Urinary bladder (tissue), 4 donors: ENCODE measurements around the gene GAK. TPM values are rescaled to one million over a fixed set of nuclear protein-coding genes. Genes with fewer than 3 reads are reported as not detected.

ENCODE experiments used
- DNase-seq: peaks from one replicate; pipeline ENCODE4 v3.0.0-alpha.2; 2015; ENCODE audit errors: extremely low spot score
- H3K27ac ChIP-seq: one replicate; pipeline ENCODE4 v1.5.1; 2013; ENCODE audit warnings: low read depth, mild to moderate bottlenecking, moderate library complexity
- H3K36me3 ChIP-seq: one replicate; pipeline ENCODE4 v1.6.1; 2013; ENCODE audit warnings: mild to moderate bottlenecking, moderate library complexity; ENCODE audit not compliant: insufficient read depth
- H3K4me1 ChIP-seq: one replicate; pipeline ENCODE4 v1.6.1; 2013; ENCODE audit warnings: mild to moderate bottlenecking, moderate library complexity; ENCODE audit not compliant: insufficient read depth
- H3K4me3 ChIP-seq: one replicate; pipeline ENCODE4 v1.5.1; 2013; ENCODE audit warnings: low read depth, low read length
- WGBS: extraction: QIAGEN DNeasy Blood & Tissue Kit; methylation state at CpG from one replicate; pipeline ENCODE4 v1.1.7; 2013; 5-methylcytosine and 5-hydroxymethylcytosine counted together
- polyA plus RNA-seq: library from polyadenylated mRNA; stranded (reverse); fragments of 200-250 nt; gene quantifications from one replicate; pipeline ENCODE4 v1.2.3, GENCODE V29; 2013
- total RNA-seq: library from RNA; depleted of rRNA; stranded (reverse); fragments of >200 nt; gene quantifications from one replicate; pipeline ENCODE4 v1.2.3, GENCODE V29; 2014
- donor health status: healthy with polysubstance abuse.
- donor health status: healthy.

The GAK gene
- total and polyA plus RNA-seq, 2 donors, result 44.8 to 76.2 TPM

DNA sequence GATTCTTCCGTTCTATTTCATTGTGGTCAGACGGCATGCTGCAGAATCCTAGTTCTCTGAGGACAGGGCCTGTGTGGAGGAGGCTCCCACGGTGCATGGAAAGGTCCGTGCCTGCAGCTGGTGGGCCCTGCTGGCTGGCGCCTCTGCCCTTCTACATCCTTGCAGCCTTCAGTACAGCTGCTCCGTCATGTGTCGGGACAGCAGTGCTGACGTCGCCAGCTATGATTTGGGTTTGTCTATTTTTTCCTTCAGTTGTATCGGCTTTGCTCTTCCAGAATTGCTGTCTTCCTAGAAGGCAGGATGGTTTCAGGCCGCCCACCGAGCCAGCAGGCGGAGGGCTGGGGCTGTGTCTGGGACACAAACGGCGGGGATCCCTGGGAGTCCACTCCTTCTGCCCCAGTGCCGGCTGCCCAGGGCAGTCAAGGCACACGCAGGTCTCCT, 74.1 kb downstream of the GAK start:
- Histone ChIP-seq H3K27ac (no peak overlapping the region), H3K36me3 (peaks cover 3% of the 10 kb centered on the region), H3K4me3 (no peak overlapping the region), H3K4me1 (no peaks in the 10 kb centered on the region)
- WGBS, result 93% methylated on average over 17 of the region's 17 CpGs
- no peak for DNase-seq

DNA sequence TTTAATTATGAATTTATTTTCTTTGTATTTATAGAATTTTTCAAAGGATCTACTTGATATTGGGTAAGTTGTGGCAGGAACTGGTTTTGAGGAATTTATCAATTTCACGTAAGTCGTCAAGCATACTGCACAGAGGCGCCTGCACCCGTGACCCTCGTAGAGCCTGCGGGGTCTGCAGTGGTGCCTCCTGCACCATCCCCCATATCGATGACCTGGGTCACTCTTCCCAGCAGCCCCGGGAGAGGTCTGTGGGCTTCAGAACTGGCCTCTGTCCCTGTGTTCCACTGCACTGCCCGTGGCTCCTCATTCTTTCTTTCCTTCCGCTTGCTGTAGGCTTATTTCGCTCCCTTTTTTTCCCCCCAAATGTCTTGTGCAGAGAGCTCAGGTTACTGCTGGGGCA, 74.7 kb downstream of the GAK start:
- no peak for DNase-seq
- Histone ChIP-seq H3K4me1 (no peaks in the 10 kb centered on the region), H3K36me3 (peaks cover 3% of the 10 kb centered on the region), H3K4me3 (no peak overlapping the region), H3K27ac (no peak overlapping the region)
- WGBS, result 92% methylated on average over 11 of the region's 11 CpGs

DNA sequence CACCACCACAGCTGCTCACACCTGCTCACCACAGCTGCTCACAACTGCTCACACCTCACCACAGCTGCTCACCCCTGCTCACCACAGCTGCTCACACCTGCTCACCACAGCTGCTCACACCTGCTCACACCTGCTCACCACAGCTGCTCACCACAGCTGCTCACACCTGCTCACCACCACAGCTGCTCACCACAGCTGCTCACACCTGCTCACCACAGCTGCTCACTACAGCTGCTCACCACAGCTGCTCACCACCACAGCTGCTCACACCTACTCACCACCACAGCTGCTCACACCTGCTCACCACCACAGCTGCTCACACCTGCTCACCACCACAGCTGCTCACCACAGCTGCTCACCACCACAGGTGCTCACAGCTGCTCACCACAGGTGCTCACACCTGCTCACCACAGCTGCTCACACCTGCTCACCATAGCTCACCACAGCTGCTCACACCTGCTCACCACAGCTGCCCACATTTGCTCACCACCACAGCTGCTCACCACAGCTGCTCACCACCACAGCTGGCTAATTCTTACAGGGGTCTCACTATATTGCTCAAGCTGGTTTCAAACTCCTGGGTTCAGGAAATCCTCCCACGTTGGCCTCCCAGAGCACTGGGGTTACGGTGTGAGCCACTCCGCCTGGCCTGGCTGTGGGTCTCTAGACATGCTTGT, 75.8 kb downstream of the GAK start:
- no peaks in the 10 kb centered on the region for H3K4me1 ChIP-seq
- H3K36me3 ChIP-seq, result peaks cover 3% of the 10 kb centered on the region
- H3K27ac ChIP-seq, result no peak overlapping the region
- no peak overlapping the region for H3K4me3 ChIP-seq
- 92% methylated on average over 3 of the region's 3 CpGs for WGBS
- no peak for DNase-seq

DNA sequence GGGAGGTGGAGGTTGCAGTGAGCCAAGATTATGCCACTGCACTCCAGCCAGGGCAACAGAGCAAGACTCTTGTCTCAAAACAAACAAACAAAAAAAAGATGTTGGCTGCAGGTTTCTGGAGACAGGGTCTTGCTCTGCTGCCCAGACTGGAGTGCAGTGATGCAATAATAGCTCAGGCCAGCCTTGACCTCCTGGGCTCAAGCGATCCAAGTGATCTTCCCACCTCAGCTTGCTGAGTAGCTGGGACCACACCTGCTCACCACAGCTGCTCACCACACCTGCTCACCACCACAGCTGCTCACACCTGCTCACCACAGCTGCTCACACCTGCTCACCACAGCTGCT, 76.3 kb downstream of the GAK start:
- no peak for DNase-seq
- H3K36me3 ChIP-seq, result peaks cover 3% of the 10 kb centered on the region
- 0% methylated on average over 1 of the region's 1 CpG for WGBS

DNA sequence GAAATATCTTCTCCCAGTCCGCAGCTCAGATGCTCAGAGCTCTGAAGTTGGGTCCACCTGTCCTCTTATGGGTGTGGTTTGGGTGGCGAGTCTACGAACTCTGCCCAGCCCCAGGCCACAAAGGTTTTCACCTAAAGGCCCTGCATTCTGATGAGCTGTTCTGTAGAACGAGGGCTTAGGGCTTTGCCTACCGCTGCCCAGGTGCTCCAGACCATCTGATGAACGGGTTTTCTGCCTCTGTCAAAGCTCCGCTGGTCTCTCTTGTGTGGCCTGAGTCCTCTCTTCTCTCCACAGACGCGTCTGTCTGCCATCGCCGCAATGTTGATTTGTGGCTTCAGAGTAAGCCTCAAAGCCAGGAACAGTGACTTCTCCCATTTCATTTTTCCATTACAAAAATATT, 77.8 kb downstream of the GAK start:
- H3K4me3 ChIP-seq, result no peak overlapping the region
- no peak overlapping the region for H3K27ac ChIP-seq
- WGBS, result 87% methylated on average over 11 of the region's 11 CpGs
- no peaks in the 10 kb centered on the region for H3K4me1 ChIP-seq
- H3K36me3 ChIP-seq, result no peaks in the 10 kb centered on the region
- DNase-seq, result no peak

More for the DNA sequence above, 76.3 kb downstream of the GAK start:
- Histone ChIP-seq H3K4me3 (no peak overlapping the region), H3K27ac (no peak overlapping the region), H3K4me1 (no peaks in the 10 kb centered on the region)

DNA sequence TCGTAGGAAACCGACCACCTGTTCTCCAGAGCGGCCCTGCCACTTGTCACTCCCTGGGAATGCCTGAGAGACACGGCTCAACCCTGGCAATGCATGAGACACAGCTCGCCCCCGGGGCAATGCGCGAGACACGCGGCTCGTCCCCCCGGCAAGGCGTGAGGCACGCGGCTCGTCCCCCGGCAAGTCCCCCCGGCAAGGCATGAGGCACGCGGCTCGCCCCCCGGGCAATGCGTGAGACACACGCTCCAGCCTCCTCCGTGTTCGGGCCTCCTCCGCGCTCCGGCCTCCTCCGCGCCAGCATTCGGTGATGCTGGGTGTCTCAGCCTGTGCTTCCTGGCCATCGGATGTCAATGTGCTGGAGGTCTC, 78.7 kb downstream of the GAK start:
- DNase-seq, result no peak

DNA sequence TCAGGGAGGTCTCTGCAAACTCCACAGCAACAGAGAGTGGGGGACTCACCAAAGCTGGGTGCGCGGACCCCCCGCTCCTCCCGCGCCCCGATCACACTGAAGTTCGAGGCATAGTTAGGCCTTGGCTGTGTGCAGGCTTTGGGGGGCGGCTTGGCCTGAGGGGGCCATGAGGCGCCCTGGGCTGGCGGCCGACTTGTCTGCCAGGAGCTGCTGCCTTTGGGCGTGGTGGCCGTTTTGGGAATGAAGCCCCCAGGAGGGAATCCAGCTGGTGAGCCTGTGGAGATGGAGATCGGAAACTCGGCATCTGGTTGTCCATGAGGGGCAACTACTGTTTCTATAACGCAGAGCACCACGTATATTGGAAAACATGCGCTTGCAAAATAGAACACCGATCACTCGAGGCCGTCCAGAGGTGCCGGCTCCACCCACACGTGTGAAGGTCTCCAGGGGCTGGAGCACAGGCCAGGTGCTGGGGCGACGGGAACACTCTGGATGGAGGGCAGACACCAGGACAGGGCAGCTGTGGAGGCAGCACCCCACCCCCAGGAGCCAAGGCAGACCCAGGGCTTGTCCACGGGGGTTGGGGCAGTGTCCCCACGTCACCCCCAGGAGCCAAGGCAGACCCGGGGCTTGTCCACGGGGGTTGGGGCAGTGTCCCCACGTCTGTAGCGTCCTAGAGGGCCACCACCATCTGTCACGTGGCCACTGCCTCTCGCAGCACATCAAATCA, 80.2 kb downstream of the GAK start:
- no peaks in the 10 kb centered on the region for H3K4me1 ChIP-seq
- no peak overlapping the region for H3K4me3 ChIP-seq
- 93% methylated on average over 33 of the region's 33 CpGs for WGBS
- H3K27ac ChIP-seq, result no peak overlapping the region
- H3K36me3 ChIP-seq, result no peaks in the 10 kb centered on the region
- DNase-seq, result no peak

More for the DNA sequence above, 78.7 kb downstream of the GAK start:
- 92% methylated on average over 33 of the region's 33 CpGs for WGBS
- H3K4me1 ChIP-seq, result no peaks in the 10 kb centered on the region
- no peaks in the 10 kb centered on the region for H3K36me3 ChIP-seq
- no peak overlapping the region for H3K4me3 ChIP-seq
- no peak overlapping the region for H3K27ac ChIP-seq

DNA sequence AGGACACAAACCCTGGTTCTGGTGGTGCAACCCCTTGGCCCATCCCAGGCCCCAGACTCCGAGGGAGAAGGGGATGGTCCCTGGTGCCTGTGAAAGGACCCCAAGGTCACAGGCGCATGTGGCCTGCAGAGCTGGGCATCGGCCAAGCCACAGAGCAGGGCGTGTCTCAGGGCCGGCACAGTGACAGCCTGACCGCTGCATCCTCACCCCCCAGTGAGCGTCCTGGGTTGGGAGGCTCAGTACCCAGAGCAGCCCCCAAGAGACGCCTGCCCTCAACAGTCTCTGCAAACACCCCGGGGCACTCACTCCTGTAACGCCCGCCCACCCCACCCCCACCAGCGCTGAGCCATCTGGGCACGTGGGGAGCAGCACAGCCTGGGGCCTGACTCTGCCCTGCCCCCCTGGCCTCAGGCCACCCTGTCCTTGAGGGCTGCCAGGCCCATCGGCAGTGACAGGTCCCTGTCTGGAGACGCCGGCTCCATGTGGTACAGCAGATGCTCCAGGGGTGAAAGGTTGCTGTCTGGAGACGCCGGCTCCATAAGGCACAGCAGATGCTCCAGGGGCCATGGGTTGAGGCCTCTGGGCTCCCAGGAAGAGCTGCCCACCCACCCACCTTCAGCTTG, 81.7 kb downstream of the GAK start:
- WGBS, result 88% methylated on average over 18 of the region's 18 CpGs
- Histone ChIP-seq H3K27ac (no peak overlapping the region), H3K4me1 (no peaks in the 10 kb centered on the region), H3K4me3 (no peak overlapping the region), H3K36me3 (no peaks in the 10 kb centered on the region)
- no peak for DNase-seq

DNA sequence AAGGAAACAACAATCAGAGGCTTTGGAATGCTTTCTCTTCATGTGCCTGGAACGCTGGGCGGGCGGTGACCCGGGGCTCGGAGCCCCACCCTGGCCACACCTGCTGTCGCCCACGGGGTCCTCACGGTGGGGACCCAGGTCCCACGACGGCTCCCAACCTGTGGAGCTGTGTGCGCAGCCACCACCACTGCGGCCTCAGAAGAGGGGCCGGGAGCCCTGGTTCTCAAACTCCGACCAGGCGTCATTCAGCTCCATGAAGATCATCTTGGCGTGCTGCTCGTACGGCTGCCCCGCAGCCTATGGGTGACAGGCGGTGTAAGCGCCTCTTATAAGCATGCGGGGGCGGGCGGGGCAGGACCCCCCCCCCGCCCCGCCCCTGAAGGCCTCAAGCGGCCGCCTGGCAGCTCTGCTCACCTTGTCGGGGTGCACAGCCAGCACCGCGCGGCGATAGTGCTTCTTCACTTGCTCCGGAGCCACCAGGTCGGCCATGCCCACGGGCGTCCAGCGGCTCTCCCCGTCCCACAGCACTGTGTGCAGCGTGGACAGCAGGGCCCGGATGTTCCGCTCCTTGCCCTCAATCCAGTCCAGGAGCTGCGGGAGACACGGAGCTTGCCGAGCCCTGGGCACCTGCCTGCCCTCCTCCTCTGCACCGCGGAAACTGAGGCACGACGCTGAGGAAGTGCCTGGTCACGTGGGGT, 82.5 kb downstream of the GAK start:
- no peak overlapping the region for H3K27ac ChIP-seq
- H3K4me1 ChIP-seq, result no peaks in the 10 kb centered on the region
- H3K4me3 ChIP-seq, result no peak overlapping the region
- WGBS, result 93% methylated on average over 50 of the region's 50 CpGs
- DNase-seq, result no peak
- no peaks in the 10 kb centered on the region for H3K36me3 ChIP-seq

DNA sequence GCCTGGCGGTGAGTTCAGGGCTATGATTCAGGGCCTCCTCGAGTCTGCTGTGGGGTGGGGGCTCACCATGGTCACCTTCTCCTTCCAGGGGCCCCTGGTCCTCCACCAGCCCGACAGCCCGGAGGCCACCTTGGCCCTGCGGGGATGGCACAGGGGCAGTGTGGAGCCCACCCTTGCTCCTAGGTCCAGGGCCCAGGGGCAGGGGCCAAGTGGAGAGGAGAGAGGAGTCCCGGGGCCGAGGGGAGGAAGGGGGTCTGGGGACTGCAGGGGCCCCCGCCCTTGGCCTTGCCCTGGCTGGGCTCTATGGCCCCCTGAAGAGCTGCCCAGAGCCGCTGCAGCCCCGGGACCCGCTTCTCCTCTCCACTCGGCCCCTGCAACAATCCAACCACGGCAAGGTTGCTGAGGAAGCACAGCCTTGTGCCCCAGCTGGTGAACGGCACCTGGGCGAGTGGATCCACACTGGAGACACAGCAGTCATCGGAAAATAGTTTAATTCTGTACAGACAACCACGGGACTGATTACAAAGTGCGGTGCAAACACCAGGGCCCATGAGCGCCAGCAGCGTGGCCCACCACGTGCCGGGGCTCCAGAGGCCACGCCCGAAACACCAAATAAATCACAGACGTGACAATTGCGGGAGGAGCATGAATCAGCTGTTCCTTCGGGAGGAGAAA, 83.2 kb downstream of the GAK start:
- 84% methylated on average over 27 of the region's 27 CpGs for WGBS
- DNase-seq, result no peak
- no peaks in the 10 kb centered on the region for H3K4me1 ChIP-seq
- no peaks in the 10 kb centered on the region for H3K36me3 ChIP-seq
- H3K27ac ChIP-seq, result no peak overlapping the region
- no peak overlapping the region for H3K4me3 ChIP-seq

DNA sequence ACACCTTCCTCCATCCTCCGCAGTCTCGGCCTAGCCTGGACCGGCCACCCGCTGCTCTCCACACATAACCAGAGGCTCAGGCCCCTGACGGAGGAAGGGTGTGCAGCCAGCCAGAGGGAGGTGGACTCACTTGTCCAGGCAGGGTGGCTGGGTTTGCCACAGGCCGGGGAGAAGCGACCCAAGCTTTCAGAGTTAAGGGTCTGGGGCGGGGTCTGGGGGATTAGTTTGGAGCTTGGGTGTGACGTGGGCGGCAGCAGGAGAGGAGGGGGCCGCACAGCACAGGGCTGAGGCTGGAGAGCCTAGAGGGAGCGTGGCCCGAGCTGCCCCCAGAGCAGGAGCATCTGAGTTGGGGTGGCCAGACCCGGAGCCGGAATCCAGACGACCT, 83.8 kb downstream of the GAK start:
- 90% methylated on average over 16 of the region's 16 CpGs for WGBS
- H3K36me3 ChIP-seq, result no peaks in the 10 kb centered on the region
- DNase-seq, result no peak
- no peak overlapping the region for H3K4me3 ChIP-seq
- H3K4me1 ChIP-seq, result no peaks in the 10 kb centered on the region
- no peak overlapping the region for H3K27ac ChIP-seq

DNA sequence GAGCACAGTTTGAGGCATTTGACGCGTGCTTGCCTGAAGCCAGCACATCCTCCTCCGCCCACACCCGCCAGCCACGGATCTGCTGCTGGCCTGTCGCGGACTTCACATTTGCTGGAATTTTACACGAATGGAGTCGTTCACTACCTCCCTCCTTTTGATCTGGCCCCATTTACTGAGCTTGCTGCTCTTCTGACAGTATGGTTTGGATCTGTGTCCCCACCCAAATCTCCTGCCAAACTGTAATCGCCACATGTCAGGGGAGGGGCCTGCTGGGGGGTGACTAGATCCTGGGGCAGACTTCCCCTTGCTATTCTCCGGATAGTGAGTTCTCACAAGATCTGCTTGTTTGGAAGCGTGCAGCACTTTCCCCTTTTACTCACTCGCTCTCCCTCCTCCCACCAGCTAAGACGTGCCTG, 86.3 kb downstream of the GAK start:
- WGBS, result 39% methylated on average over 14 of the region's 14 CpGs
- peak; percentile 3 for DNase-seq

DNA sequence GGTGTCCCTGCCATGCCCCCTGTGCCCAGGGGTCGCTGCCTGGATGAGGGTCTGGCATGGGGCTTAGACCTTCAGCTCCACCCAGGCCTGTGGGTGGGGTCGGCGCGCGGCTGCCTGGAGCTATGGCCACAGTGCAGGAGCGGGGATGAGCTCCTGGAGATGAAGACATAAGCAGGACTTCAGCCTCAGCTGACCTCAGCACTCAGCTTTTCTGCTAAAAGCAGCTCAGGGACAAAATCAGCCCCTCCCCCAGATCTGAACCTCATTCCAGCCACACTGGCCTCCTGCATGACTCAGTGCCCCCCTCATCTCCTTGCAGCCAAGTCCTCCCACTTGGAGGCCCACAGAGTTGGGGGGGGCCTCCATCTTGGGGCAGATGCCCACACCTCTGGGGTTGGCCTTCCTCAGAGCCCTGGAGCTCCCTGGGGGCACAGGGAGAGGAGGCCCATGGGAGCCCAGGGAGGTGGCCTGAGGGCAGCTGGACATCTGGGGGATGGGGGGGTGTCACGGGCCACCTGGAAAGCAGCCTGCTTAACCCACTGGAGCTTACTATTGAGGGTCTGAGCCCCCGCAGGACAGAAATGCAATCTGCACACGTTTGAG, 86.8 kb downstream of the GAK start:
- no peaks in the 10 kb centered on the region for H3K4me1 ChIP-seq
- no peak overlapping the region for H3K27ac ChIP-seq
- H3K36me3 ChIP-seq, result no peaks in the 10 kb centered on the region
- WGBS, result 58% methylated on average over 9 of the region's 9 CpGs
- DNase-seq, result no peak
- no peak overlapping the region for H3K4me3 ChIP-seq

More for the DNA sequence above, 86.3 kb downstream of the GAK start:
- H3K27ac ChIP-seq, result no peak overlapping the region
- H3K4me3 ChIP-seq, result no peak overlapping the region
- no peaks in the 10 kb centered on the region for H3K4me1 ChIP-seq
- no peaks in the 10 kb centered on the region for H3K36me3 ChIP-seq
